Endothelial cell of umbilical vein (primary cell): ENCODE measurements around the gene PHF1. TPM values are rescaled to one million over a fixed set of nuclear protein-coding genes. Genes with fewer than 3 reads are reported as not detected.

ENCODE experiments used
- BruUV-seq: library from RNA; stranded (reverse); fragments of 400-500 nt; replicated peaks from 2 replicates; lab custom pipeline; 2021; lab: Mats Ljungman, UMichigan
- CTCF ChIA-PET: fragments of 300-600, 350-600 bp; sonication (Branson Sonifier 250); formaldehyde crosslinking; loops from one replicate; lab custom pipeline; 2021; ENCODE audit warnings: antibody characterized with exemption, inconsistent platforms; lab: Charles Lee
- POLR2A ChIA-PET: fragments of 300-600, 350-600 bp; sonication (Branson Sonifier 250); formaldehyde crosslinking; loops from one replicate; lab custom pipeline; 2021; ENCODE audit warnings: antibody characterized with exemption, inconsistent platforms; lab: Charles Lee
- DNase-seq: peaks from one replicate; pipeline ENCODE4 v3.0.0-alpha.2; 2011; ENCODE audit warnings: low read depth, low spot score
- FAIRE-seq: peaks from 2 replicates; lab custom pipeline; 2011; peaks lifted over from hg19 to GRCh38; lab: Jason Lieb, UNC
- H2AFZ ChIP-seq: 2 replicates; pipeline ENCODE4 v1.6.0; 2012; ENCODE audit warnings: low read depth, low read length, control low read depth, inconsistent platforms
- H3K27ac ChIP-seq: 2 replicates; pipeline ENCODE4 v1.5.1; 2011; ENCODE audit warnings: low read depth, mild to moderate bottlenecking, control low read depth, low read length, moderate library complexity; ENCODE audit not compliant: insufficient read depth
- H3K27me3 ChIP-seq, 2 experiments: 2 replicates each; pipeline versions ENCODE4 v1.6.0 to v1.6.1; 2011; ENCODE audit warnings: low read length in 2 of 2, mixed read lengths in 1 of 2; ENCODE audit not compliant: control insufficient read depth in 2 of 2, insufficient read depth in 2 of 2
- H3K36me3 ChIP-seq, 2 experiments: 2 replicates in 1 of 2; 3 replicates in 1 of 2; pipeline ENCODE4 v1.5.1; 2011; ENCODE audit warnings: low read length in 2 of 2, mild to moderate bottlenecking in 1 of 2, moderate library complexity in 1 of 2; ENCODE audit not compliant: control insufficient read depth in 2 of 2, insufficient read depth in 2 of 2; ENCODE audit errors: extremely low read depth in 1 of 2
- H3K4me1 ChIP-seq: 3 replicates; pipeline ENCODE4 v1.5.1; 2011; ENCODE audit warnings: mild to moderate bottlenecking, low read length; ENCODE audit not compliant: control insufficient read depth, insufficient read depth; ENCODE audit errors: extremely low read depth
- H3K4me2 ChIP-seq: 2 replicates; pipeline ENCODE4 v1.6.1; 2011; ENCODE audit warnings: low read length, control low read depth, mixed read lengths; ENCODE audit not compliant: insufficient read depth
- H3K4me3 ChIP-seq, 3 experiments: fragments of 200-600 bp in 1 of 3; sonication (generic), shearing (Covaris generic) in 1 of 3; replicated peaks in 1 of 3; 2 replicates each; pipeline ENCODE4 v1.5.1; 2011 to 2016; ENCODE audit warnings: control low read depth in 3 of 3, low read length in 3 of 3, mild to moderate bottlenecking in 2 of 3, inconsistent platforms in 1 of 3, low read depth in 1 of 3, moderate library complexity in 1 of 3; ENCODE audit not compliant: insufficient read depth in 1 of 3
- H3K79me2 ChIP-seq: 2 replicates; pipeline ENCODE4 v1.6.0; 2012; ENCODE audit warnings: low read length, inconsistent platforms; ENCODE audit not compliant: control insufficient read depth, insufficient read depth
- H3K9ac ChIP-seq: replicated peaks from 2 replicates; pipeline ENCODE3; 2011; ENCODE audit warnings: low read length, control low read depth; ENCODE audit not compliant: insufficient read depth; ENCODE audit errors: extremely low read depth
- H3K9me1 ChIP-seq: replicated peaks from 3 replicates; pipeline ENCODE4 v1.6.0; 2011; ENCODE audit warnings: mild to moderate bottlenecking, low read length; ENCODE audit not compliant: control insufficient read depth, insufficient read depth; ENCODE audit errors: extremely low read depth
- H3K9me3 ChIP-seq: replicated peaks from 2 replicates; pipeline ENCODE4 v1.5.1; 2012; ENCODE audit warnings: low read length, inconsistent platforms; ENCODE audit not compliant: control insufficient read depth, insufficient read depth
- H4K20me1 ChIP-seq: replicated peaks from 2 replicates; pipeline ENCODE3; 2011; ENCODE audit warnings: mild to moderate bottlenecking, low read length; ENCODE audit not compliant: control insufficient read depth, insufficient read depth; ENCODE audit errors: extremely low read depth
- EZH2 ChIP-seq: IDR thresholded peaks from 2 replicates; pipeline ENCODE4 v1.6.1; 2012; ENCODE audit warnings: borderline replicate concordance, low read depth, mild to moderate bottlenecking, moderate library complexity, low read length, inconsistent platforms; ENCODE audit not compliant: severe bottlenecking
- FOS ChIP-seq: IDR thresholded peaks from 2 replicates; pipeline ENCODE4 v1.6.1; 2011; ENCODE audit warnings: mild to moderate bottlenecking, low read length, moderate library complexity, borderline replicate concordance; ENCODE audit not compliant: insufficient read depth
- GATA2 ChIP-seq: IDR thresholded peaks from 2 replicates; pipeline ENCODE4 v1.7.0; 2011; ENCODE audit warnings: low read depth, mild to moderate bottlenecking, moderate library complexity, mixed read lengths, low read length; ENCODE audit not compliant: insufficient read length, insufficient read depth
- JUN ChIP-seq: IDR thresholded peaks from 2 replicates; pipeline ENCODE4 v1.6.1; 2011; ENCODE audit warnings: borderline replicate concordance, low read depth; ENCODE audit not compliant: insufficient read length, insufficient read depth
- MYC ChIP-seq: IDR thresholded peaks from one replicate; pipeline ENCODE4 v1.6.1; 2011; ENCODE audit warnings: mild to moderate bottlenecking, low read depth, low read length
- POLR2A ChIP-seq: IDR thresholded peaks from 2 replicates; pipeline ENCODE4 v1.6.1; 2012; ENCODE audit warnings: low read depth, mild to moderate bottlenecking, control low read depth, low read length
- POLR2AphosphoS5 ChIP-seq: IDR thresholded peaks from 2 replicates; pipeline ENCODE4 v1.6.1; 2012; ENCODE audit warnings: low read depth, mild to moderate bottlenecking, control low read depth, low read length, moderate library complexity; ENCODE audit not compliant: insufficient read depth
- dilution Hi-C: fragments of 300-500 bp; cut with MboI; formaldehyde crosslinking; loops from one replicate; pipeline ENCODE4 v1.15.0; 2019; ENCODE audit warnings: low sequenced_read_pairs; ENCODE audit not compliant: extremely low pct_ligation_motif_present
- intact Hi-C: fragments of 100-400 bp; cut with micrococcal nuclease; formaldehyde crosslinking; loops from one replicate; pipeline ENCODE4 v1.10.0; 2022
- polyA plus RNA-seq, 4 experiments: library from polyadenylated mRNA; depleted of rRNA in 3 of 4; stranded (reverse) in 3 of 4; unstranded in 1 of 4; fragments of >200 nt; gene quantifications; 2 replicates each; pipeline versions ENCODE4 v1.2.1 to v1.2.3, GENCODE V29; 2011 to 2012; ENCODE audit warnings: missing spikeins in 1 of 4
- total RNA-seq: library from RNA; stranded (reverse); gene quantifications from 2 replicates; pipeline ENCODE4 v1.2.3, GENCODE V29; 2021
- TF ChIP-seq, protein P1 (sequence below), 2 donors: IDR thresholded peaks; 1 replicate in 1 of 2; 2 replicates in 1 of 2; pipeline ENCODE4 v1.5.1; 2011; ENCODE audit warnings: low read length in 2 of 2, mild to moderate bottlenecking in 2 of 2, moderate library complexity in 2 of 2, control low read depth in 1 of 2, inconsistent platforms in 1 of 2, low read depth in 1 of 2; ENCODE audit not compliant: insufficient read depth in 1 of 2; ENCODE audit errors: extremely low read depth in 1 of 2
- TF ChIP-seq, protein P2 (sequence below): IDR thresholded peaks from 2 replicates; pipeline ENCODE4 v1.6.1; 2011; ENCODE audit not compliant: insufficient read depth, insufficient read length

PHF1 gene
- total and polyA plus RNA-seq, 2 donors (not counting 3 experiments of a cell fraction or from before 2014, with no cell fraction given): 32.5 to 53.1 TPM

DNA sequence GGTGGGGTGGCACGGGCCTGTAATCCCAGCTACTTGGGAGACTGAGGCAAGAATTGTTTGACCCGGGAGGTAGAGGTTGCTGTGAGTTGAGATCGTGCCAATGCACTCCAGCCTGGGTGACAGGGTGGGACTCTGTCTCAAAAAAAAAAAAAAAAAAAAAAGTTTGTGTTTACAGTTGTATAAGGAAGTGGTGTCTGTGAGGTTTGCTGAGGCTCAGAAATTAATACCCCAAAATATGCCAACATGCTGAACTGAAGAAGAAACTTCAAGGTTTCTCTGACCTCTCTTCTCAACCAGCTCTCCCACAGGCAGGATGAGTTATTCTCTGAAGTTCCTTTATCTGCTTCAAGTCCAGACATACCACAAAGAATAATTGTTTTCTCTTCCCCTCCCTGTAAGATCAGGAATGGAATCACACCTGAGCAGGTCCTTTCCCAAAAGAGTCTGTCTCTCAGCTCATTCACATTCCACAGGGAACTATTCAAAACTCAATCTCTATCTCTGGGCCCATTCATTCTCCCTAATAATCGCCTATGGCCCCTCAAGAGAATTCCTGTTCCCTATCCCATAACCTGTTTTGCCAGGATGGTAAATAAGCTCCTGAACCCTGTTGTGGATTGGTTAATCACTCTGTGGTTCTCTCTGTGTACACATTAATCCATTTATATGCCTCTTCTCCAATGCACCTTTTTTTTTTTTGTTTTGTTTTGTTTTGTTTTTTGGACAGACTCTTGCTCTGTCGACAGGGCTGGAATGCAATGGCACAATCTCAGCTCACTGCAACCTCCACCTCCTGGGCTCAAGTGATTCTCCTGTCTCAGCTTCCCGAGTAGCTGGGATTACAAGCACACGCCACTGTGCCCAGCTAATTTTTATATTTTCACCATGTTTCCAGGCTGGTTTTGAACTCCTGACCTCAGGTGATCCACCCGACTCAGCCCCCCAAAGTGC is 36.6 kb upstream of the PHF1 start:
- BruUV-seq: no TSS peak
- no peak for DNase-seq
- H3K36me3 ChIP-seq: no peaks in the 10 kb centered on the region
- H3K4me3 ChIP-seq: no peak overlapping the region
- no peaks in the 10 kb centered on the region for H4K20me1 ChIP-seq
- H2AFZ ChIP-seq: no peak overlapping the region
- no peaks in the 10 kb centered on the region for H3K9me3 ChIP-seq
- H3K9me1 ChIP-seq: no peaks in the 10 kb centered on the region
- H3K79me2 ChIP-seq: no peaks in the 10 kb centered on the region
- ChIA-PET CTCF (interaction anchor here (1.1 kb wide), 1 partner anchor 29 kb away, joined by 3 read pairs; no protein-coding TSS in a partner anchor), POLR2A (no interaction called here)
- H3K9ac ChIP-seq: no peak overlapping the region
- H3K27me3 ChIP-seq: peaks cover 2 to 5% of the 10 kb centered on the region in 2 experiments
- TF ChIP-seq POLR2A (no peak), POLR2AphosphoS5 (no peak), EZH2 (no peak), JUN (no peak), FOS (no peak), MYC (no peak), GATA2 (no peak)
- TF ChIP-seq, protein P1, sequence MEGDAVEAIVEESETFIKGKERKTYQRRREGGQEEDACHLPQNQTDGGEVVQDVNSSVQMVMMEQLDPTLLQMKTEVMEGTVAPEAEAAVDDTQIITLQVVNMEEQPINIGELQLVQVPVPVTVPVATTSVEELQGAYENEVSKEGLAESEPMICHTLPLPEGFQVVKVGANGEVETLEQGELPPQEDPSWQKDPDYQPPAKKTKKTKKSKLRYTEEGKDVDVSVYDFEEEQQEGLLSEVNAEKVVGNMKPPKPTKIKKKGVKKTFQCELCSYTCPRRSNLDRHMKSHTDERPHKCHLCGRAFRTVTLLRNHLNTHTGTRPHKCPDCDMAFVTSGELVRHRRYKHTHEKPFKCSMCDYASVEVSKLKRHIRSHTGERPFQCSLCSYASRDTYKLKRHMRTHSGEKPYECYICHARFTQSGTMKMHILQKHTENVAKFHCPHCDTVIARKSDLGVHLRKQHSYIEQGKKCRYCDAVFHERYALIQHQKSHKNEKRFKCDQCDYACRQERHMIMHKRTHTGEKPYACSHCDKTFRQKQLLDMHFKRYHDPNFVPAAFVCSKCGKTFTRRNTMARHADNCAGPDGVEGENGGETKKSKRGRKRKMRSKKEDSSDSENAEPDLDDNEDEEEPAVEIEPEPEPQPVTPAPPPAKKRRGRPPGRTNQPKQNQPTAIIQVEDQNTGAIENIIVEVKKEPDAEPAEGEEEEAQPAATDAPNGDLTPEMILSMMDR (IDR thresholded peaks at IDR 0.05; ENCODE audit: extremely low read depth in 1 of 2, insufficient read depth in 1 of 2, low read depth in 1 of 2, low read length in 2 of 2): no peak
- TF ChIP-seq, protein P2, sequence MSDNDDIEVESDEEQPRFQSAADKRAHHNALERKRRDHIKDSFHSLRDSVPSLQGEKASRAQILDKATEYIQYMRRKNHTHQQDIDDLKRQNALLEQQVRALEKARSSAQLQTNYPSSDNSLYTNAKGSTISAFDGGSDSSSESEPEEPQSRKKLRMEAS: no peak
- FAIRE-seq: no peak
- no peak overlapping the region for H3K4me2 ChIP-seq
- H3K4me1 ChIP-seq: no peaks in the 10 kb centered on the region
- no peak overlapping the region for H3K27ac ChIP-seq
- dilution Hi-C loops (no loop called here), intact Hi-C loops (no loop called here)
